ENCODE data around the gene MGMT.

DNA sequence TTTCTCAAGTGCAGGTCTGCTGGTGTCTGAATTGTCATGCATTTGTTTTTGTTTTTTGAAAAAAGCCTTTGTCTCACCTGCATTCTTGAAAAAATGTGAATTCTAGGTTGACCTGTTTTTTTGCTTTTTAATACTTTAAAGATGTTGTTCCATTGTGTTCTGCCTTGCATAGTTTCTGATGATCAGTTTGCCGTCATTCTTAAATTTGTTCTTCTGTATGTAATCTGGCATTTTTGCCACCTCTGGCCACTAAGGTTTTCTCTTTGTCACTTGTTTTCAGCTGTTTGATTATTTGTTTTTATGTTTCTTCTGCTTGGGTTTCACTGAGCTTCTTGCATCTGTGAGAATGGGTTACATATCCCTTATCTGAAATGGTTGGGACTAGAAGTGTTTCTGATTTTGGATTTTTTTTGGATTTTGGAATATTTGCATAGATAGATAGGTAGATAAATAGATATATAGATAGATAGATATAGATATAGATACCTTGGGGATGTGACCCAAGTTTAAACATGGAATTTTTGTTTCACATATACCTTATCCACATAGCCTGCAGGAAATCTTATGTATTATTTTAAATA, 16.5 kb downstream of the MGMT start:
- TF ChIP-seq, protein P1, sequence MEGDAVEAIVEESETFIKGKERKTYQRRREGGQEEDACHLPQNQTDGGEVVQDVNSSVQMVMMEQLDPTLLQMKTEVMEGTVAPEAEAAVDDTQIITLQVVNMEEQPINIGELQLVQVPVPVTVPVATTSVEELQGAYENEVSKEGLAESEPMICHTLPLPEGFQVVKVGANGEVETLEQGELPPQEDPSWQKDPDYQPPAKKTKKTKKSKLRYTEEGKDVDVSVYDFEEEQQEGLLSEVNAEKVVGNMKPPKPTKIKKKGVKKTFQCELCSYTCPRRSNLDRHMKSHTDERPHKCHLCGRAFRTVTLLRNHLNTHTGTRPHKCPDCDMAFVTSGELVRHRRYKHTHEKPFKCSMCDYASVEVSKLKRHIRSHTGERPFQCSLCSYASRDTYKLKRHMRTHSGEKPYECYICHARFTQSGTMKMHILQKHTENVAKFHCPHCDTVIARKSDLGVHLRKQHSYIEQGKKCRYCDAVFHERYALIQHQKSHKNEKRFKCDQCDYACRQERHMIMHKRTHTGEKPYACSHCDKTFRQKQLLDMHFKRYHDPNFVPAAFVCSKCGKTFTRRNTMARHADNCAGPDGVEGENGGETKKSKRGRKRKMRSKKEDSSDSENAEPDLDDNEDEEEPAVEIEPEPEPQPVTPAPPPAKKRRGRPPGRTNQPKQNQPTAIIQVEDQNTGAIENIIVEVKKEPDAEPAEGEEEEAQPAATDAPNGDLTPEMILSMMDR (IDR thresholded peaks at IDR 0.05) = no peak
- no peak for TF ChIP-seq POLR2A (IDR thresholded peaks at IDR 0.05)

Measured in testis (tissue), 2 donors.